Astrocyte of the spinal cord (primary cell): ENCODE measurements around the gene CPA4.
A peak's percentile ranks its signal among the peaks of the same experiment; 100 is the strongest.

Source experiments
- DNase-seq: peaks from one replicate; pipeline ENCODE4 v3.0.0; 2011; ENCODE audit warnings: low read depth, low spot score
- H3K4me3 ChIP-seq: 2 replicates; pipeline ENCODE4 v1.5.1; 2011; ENCODE audit warnings: low read depth, mild to moderate bottlenecking, low read length, moderate library complexity
- CTCF ChIP-seq: IDR thresholded peaks from 2 replicates; pipeline ENCODE4 v1.5.1; 2012; ENCODE audit warnings: low read depth, mild to moderate bottlenecking, low read length, inconsistent platforms
- in situ Hi-C: cut with HindIII; loops from 2 replicates; pipeline ENCODE4 v1.10.0; 2017; ENCODE audit warnings: low sequenced_read_pairs

The CPA4 gene

GRCh38 chr7:130344271-130344866 lies 51.4 kb downstream of the CPA4 start, which contains the start of gene CPA5:
TSS of gene CPA5 (plus strand) at chr7:130344816. CDS start at chr7:130346486, 1,670 bp downstream.
- H3K4me3 ChIP-seq: peak within 1 kb of the TSS; percentile 1
- DNase-seq: no peak
- in situ Hi-C loops: no loop called here
- TF ChIP-seq CTCF: no peak

DNA sequence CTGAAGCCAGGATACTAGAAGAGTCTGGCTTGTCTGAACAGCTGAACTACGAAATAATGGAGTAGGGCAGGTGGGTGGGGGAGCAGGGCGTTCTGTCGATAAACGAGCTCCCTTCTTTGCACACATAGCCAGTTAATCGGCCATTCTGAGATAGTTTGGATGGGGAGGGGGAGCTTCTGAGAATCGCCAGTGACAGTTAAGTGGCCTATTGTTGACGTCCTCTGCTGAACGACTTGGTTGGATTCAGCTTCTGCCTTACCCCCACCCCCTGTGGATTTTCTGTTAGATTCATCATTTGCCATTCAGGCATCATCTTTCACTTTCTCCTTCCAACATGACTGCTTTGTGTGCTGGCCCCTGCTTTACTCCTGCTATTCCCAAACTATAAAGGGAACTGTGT lies 52.2 kb downstream of the CPA4 start:
- H3K4me3 ChIP-seq: peak overlapping the region; percentile 1
- TF ChIP-seq CTCF: no peak
- DNase-seq: peak; percentile 39
- in situ Hi-C loops: no loop called here

GRCh38 chr7:130345725-130346124 lies 52.8 kb downstream of the CPA4 start:
- in situ Hi-C loops: no loop called here
- no peak for TF ChIP-seq CTCF
- H3K4me3 ChIP-seq: no peak overlapping the region
- DNase-seq: no peak

DNA sequence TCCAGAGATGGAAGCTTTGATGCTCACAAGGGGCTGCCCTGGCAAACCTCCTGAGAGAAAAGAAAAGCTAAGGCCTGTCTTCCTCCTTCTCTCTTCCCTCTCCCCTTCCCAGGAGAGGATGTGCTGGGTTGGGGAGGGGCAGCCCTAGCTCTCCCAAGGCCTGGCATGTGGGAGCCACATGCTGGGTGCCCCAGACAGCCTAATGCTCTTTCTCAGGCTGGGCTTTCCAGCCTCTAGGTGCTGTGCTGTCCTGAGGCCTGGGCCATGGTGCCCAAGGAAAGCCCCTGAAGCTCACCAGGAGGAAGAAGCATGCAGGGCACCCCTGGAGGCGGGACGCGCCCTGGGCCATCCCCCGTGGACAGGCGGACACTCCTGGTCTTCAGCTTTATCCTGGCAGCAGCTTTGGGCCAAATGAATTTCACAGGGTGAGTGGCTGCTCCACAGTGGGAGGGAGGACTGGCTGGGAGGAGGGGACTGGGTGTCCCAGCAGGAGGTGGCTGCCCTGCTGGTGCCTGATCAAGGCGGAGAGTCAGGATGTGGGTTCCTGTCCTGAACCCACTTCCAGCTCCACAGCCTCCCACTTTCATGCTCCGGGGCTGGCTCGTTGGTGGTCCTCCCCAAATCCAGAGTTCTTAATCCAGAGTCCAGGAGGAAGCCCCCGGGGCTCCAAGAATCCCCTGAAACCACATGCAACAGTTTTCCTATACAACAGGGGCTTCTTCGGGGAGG lies 53.4 kb downstream of the CPA4 start:
- H3K4me3 ChIP-seq: no peak overlapping the region
- in situ Hi-C loops: no loop called here
- no peak for DNase-seq
- TF ChIP-seq CTCF: no peak

DNA sequence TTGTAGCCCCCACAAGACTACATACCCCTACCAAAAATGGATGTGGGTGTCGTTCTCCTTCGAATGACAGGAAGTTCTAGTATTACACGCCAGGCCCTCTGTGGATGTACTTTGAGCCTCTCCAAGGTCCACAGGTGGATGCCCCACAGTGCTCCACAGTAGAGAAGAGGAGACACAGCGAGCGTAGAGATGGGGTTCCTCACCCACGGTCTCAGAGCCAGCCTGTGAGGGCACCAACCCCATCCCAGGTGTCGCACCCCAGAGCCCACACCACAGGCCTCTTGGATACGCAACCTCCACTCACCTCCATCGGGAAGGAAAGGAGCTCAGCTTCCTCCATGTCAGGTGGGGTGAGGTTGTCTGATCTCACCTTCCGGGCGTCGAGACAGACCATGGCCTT lies 54.0 kb downstream of the CPA4 start:
- no peak for TF ChIP-seq CTCF
- H3K4me3 ChIP-seq: no peak overlapping the region
- no peak for DNase-seq
- in situ Hi-C loops: no loop called here

DNA sequence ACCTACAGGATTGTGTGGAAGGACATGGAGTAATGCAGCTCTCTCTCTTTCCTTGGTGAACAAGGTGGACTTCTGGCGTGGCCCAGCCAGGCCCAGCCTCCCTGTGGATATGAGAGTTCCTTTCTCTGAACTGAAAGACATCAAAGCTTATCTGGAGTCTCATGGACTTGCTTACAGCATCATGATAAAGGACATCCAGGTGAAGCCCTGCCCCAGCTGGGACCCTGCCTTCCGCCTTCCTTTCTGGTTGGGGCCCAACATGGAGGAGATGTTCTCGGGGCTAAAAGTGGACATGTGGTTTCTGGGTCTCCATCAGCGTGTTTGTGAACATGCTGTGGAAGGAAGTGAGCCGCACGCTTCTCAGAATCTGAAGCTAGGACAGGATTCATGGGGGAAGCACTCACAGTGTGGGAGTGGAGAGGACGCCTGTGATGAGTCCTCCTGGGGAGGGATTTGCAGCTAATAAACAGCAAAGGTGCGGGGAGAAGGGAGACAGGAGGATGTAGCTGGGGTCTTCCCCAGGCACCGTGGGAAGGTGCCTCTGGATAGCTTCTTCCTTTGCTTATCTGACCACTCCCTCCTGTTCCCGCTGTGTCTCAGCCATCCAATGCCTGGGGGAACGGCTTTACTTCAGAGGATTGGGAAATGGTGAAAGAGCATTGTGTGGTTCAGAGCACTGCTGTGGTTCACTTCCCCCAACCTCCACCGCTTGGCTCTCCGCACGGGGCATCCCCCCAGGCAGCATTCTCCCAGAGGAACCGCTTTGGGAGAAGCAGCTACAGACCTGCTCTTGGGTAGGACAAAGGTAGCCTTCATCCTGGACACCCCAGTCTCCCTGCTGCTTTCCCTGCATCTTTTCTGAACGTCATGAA lies 57.2 kb downstream of the CPA4 start:
- in situ Hi-C loops: no loop called here
- H3K4me3 ChIP-seq: no peak overlapping the region
- no peak for TF ChIP-seq CTCF
- no peak for DNase-seq
